Liver (tissue), 3 donors: ENCODE results near the gene HBD.

ENCODE experiments used
- EGR1 ChIP-seq, 2 donors: IDR thresholded peaks; 2 replicates each; pipeline ENCODE4 v1.6.1; 2016 to 2018; ENCODE audit warnings: antibody characterized with exemption in 2 of 2, low read depth in 2 of 2
- FOXA1 ChIP-seq: IDR thresholded peaks from 2 replicates; pipeline ENCODE4 v1.6.1; 2016; ENCODE audit warnings: antibody characterized with exemption
- HNF4A ChIP-seq, 2 donors: conservative IDR thresholded peaks; 2 replicates each; pipeline ENCODE4 v1.6.1; 2016; ENCODE audit warnings: antibody characterized with exemption in 2 of 2, mild to moderate bottlenecking in 2 of 2
- JUND ChIP-seq, 2 donors: IDR thresholded peaks; 2 replicates each; pipeline ENCODE4 v1.6.1; 2016; ENCODE audit warnings: antibody characterized with exemption in 2 of 2
- NR2F2 ChIP-seq: IDR thresholded peaks from 2 replicates; pipeline ENCODE4 v1.6.1; 2016; ENCODE audit warnings: antibody characterized with exemption
- RAD21 ChIP-seq, 2 donors: IDR thresholded peaks; 2 replicates each; pipeline ENCODE4 v1.6.1; 2016; ENCODE audit warnings: antibody characterized with exemption in 2 of 2, mild to moderate bottlenecking in 2 of 2
- REST ChIP-seq: IDR thresholded peaks from 2 replicates; pipeline ENCODE4 v1.6.1; 2016; ENCODE audit warnings: antibody characterized with exemption, mild to moderate bottlenecking
- RXRA ChIP-seq, 2 donors: IDR thresholded peaks; 2 replicates each; pipeline ENCODE4 v1.6.1; 2017 to 2018; ENCODE audit warnings: antibody characterized with exemption in 2 of 2, mild to moderate bottlenecking in 1 of 2
- SP1 ChIP-seq: IDR thresholded peaks from 2 replicates; pipeline ENCODE4 v1.6.1; 2018; ENCODE audit warnings: antibody characterized with exemption, mild to moderate bottlenecking
- TAF1 ChIP-seq: conservative IDR thresholded peaks from 2 replicates; pipeline ENCODE4 v1.6.1; 2016; ENCODE audit warnings: antibody characterized with exemption, mild to moderate bottlenecking
- YY1 ChIP-seq: IDR thresholded peaks from 2 replicates; pipeline ENCODE4 v1.6.1; 2016; ENCODE audit warnings: antibody characterized with exemption, mild to moderate bottlenecking
- TF ChIP-seq, protein P1 (sequence below): fragments of 150-350 bp; IDR thresholded peaks from 2 replicates; pipeline ENCODE4 v1.5.1; 2017; ENCODE audit warnings: improper control_type of control experiment, low read depth, low read length; ENCODE audit not compliant: missing input control
- TF ChIP-seq, protein P2 (sequence below): IDR thresholded peaks from 2 replicates; pipeline ENCODE4 v1.6.1; 2016; ENCODE audit warnings: antibody characterized with exemption
- TF ChIP-seq, protein P3 (sequence below): IDR thresholded peaks from 2 replicates; pipeline ENCODE4 v1.6.1; 2016; ENCODE audit warnings: antibody characterized with exemption
- donor health status: healthy.
- donor health status: healthy.

- TF ChIP-seq, protein P1, sequence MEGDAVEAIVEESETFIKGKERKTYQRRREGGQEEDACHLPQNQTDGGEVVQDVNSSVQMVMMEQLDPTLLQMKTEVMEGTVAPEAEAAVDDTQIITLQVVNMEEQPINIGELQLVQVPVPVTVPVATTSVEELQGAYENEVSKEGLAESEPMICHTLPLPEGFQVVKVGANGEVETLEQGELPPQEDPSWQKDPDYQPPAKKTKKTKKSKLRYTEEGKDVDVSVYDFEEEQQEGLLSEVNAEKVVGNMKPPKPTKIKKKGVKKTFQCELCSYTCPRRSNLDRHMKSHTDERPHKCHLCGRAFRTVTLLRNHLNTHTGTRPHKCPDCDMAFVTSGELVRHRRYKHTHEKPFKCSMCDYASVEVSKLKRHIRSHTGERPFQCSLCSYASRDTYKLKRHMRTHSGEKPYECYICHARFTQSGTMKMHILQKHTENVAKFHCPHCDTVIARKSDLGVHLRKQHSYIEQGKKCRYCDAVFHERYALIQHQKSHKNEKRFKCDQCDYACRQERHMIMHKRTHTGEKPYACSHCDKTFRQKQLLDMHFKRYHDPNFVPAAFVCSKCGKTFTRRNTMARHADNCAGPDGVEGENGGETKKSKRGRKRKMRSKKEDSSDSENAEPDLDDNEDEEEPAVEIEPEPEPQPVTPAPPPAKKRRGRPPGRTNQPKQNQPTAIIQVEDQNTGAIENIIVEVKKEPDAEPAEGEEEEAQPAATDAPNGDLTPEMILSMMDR, result no peak
- no peak for TF ChIP-seq JUND (IDR thresholded peaks at IDR 0.05)
- TF ChIP-seq, protein P2, sequence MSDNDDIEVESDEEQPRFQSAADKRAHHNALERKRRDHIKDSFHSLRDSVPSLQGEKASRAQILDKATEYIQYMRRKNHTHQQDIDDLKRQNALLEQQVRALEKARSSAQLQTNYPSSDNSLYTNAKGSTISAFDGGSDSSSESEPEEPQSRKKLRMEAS, result no peak
- TF ChIP-seq REST, result no peak
- TF ChIP-seq HNF4A (conservative IDR thresholded peaks at IDR 0.05), result no peak
- no peak for TF ChIP-seq RAD21 (IDR thresholded peaks at IDR 0.05)
- TF ChIP-seq YY1, result no peak
- no peak for TF ChIP-seq SP1
- TF ChIP-seq TAF1, result no peak
- no peak for TF ChIP-seq RXRA (IDR thresholded peaks at IDR 0.05)
- TF ChIP-seq FOXA1, result no peak
- TF ChIP-seq NR2F2, result no peak
- TF ChIP-seq, protein P3, sequence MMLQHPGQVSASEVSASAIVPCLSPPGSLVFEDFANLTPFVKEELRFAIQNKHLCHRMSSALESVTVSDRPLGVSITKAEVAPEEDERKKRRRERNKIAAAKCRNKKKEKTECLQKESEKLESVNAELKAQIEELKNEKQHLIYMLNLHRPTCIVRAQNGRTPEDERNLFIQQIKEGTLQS, result no peak
- TF ChIP-seq EGR1 (IDR thresholded peaks at IDR 0.05; ENCODE audit: low read depth in 2 of 2), result no peak
These were observed 3.1 kb upstream of the HBD start for GRCh38 chr11:5237420-5237819.
